H9 (cell line): Measurements from ENCODE around the gene FOXP2. TPM values are rescaled to one million over a fixed set of nuclear protein-coding genes. Genes with fewer than 3 reads are reported as not detected.

ENCODE experiments used
- DNase-seq: peaks from one replicate; pipeline ENCODE4 v3.0.0-alpha.2; 2017
- H2AFZ ChIP-seq: one replicate; pipeline ENCODE4 v1.6.1; 2013; ENCODE audit warnings: mild to moderate bottlenecking, low read length, control low read depth, moderate library complexity
- H2AK5ac ChIP-seq: 2 replicates; pipeline ENCODE4 v1.6.1; 2013; ENCODE audit warnings: low read length, control low read depth, mixed read lengths; ENCODE audit not compliant: insufficient read length
- H2BK120ac ChIP-seq: one replicate; pipeline ENCODE4 v1.6.1; 2013; ENCODE audit warnings: low read depth, mild to moderate bottlenecking, low read length, control low read depth, inconsistent platforms; ENCODE audit not compliant: poor library complexity, severe bottlenecking
- H2BK12ac ChIP-seq: 2 replicates; pipeline ENCODE4 v1.6.1; 2013; ENCODE audit warnings: low read length, control low read depth, mixed read lengths, low read depth; ENCODE audit not compliant: insufficient read length
- H2BK15ac ChIP-seq: 2 replicates; pipeline ENCODE4 v1.6.1; 2013; ENCODE audit warnings: low read depth, low read length, control low read depth
- H2BK20ac ChIP-seq: one replicate; pipeline ENCODE4 v1.6.1; 2013; ENCODE audit warnings: low read depth, mild to moderate bottlenecking, low read length, control low read depth, inconsistent platforms; ENCODE audit not compliant: poor library complexity, severe bottlenecking
- H2BK5ac ChIP-seq: 2 replicates; pipeline ENCODE4 v1.6.1; 2013; ENCODE audit warnings: low read length, control low read depth, mixed read lengths; ENCODE audit not compliant: insufficient read length
- H3K14ac ChIP-seq: 2 replicates; pipeline ENCODE4 v1.6.1; 2013; ENCODE audit warnings: low read length, control low read depth; ENCODE audit not compliant: insufficient read depth
- H3K18ac ChIP-seq: 2 replicates; pipeline ENCODE4 v1.6.1; 2013; ENCODE audit warnings: low read depth, mild to moderate bottlenecking, mixed read lengths, low read length, control low read depth; ENCODE audit not compliant: insufficient read length
- H3K23ac ChIP-seq: 2 replicates; pipeline ENCODE4 v1.6.1; 2013; ENCODE audit warnings: low read length, control low read depth, mixed read lengths, low read depth; ENCODE audit not compliant: insufficient read length
- H3K23me2 ChIP-seq: 2 replicates; pipeline ENCODE4 v1.6.1; 2013; ENCODE audit warnings: low read depth, mild to moderate bottlenecking, mixed read lengths, low read length, control low read depth; ENCODE audit not compliant: insufficient read length, poor library complexity, severe bottlenecking
- H3K27ac ChIP-seq: 2 replicates; pipeline ENCODE4 v1.5.1; 2013; ENCODE audit warnings: low read length, control low read depth, mixed read lengths, low read depth; ENCODE audit not compliant: insufficient read length
- H3K27me3 ChIP-seq: 2 replicates; pipeline ENCODE4 v1.6.1; 2013; ENCODE audit warnings: low read length, control low read depth, inconsistent platforms; ENCODE audit not compliant: insufficient read depth
- H3K4ac ChIP-seq: 2 replicates; pipeline ENCODE4 v1.6.1; 2013; ENCODE audit warnings: low read depth, mild to moderate bottlenecking, control low read depth, inconsistent platforms, low read length, moderate library complexity
- H3K4me1 ChIP-seq: 2 replicates; pipeline ENCODE4 v1.6.1; 2013; ENCODE audit warnings: low read length, control low read depth, inconsistent platforms; ENCODE audit not compliant: insufficient read depth
- H3K4me2 ChIP-seq: 2 replicates; pipeline ENCODE4 v1.6.1; 2013; ENCODE audit warnings: low read length, control low read depth, mixed read lengths; ENCODE audit not compliant: insufficient read length, insufficient read depth
- H3K56ac ChIP-seq: 2 replicates; pipeline ENCODE4 v1.6.1; 2013; ENCODE audit warnings: low read depth, mild to moderate bottlenecking, mixed read lengths, low read length, control low read depth; ENCODE audit not compliant: insufficient read length
- H3K79me1 ChIP-seq: 2 replicates; pipeline ENCODE4 v1.6.1; 2013; ENCODE audit warnings: low read depth, mild to moderate bottlenecking, moderate library complexity, low read length, control low read depth, inconsistent platforms; ENCODE audit not compliant: insufficient read depth, poor library complexity, severe bottlenecking
- H3K79me2 ChIP-seq: 2 replicates; pipeline ENCODE4 v1.6.1; 2013; ENCODE audit warnings: low read length, control low read depth, inconsistent platforms; ENCODE audit not compliant: insufficient read depth
- H3K9ac ChIP-seq: 2 replicates; pipeline ENCODE4 v1.6.1; 2013; ENCODE audit warnings: low read length, control low read depth, mixed read lengths; ENCODE audit not compliant: insufficient read length; ENCODE audit errors: extremely low read depth
- H3K9me3 ChIP-seq: one replicate; pipeline ENCODE4 v1.6.1; 2013; ENCODE audit warnings: low read depth, low read length, inconsistent platforms; ENCODE audit not compliant: control insufficient read depth
- H3T11ph ChIP-seq: one replicate; pipeline ENCODE4 v1.6.1; 2013; ENCODE audit warnings: mild to moderate bottlenecking, low read length, control low read depth, inconsistent platforms
- H4K20me1 ChIP-seq: one replicate; pipeline ENCODE4 v1.6.1; 2013; ENCODE audit not compliant: control insufficient read depth, insufficient read length, insufficient read depth
- H4K5ac ChIP-seq: 2 replicates; pipeline ENCODE4 v1.6.1; 2013; ENCODE audit warnings: low read depth, mild to moderate bottlenecking, mixed read lengths, low read length, control low read depth; ENCODE audit not compliant: insufficient read length
- H4K8ac ChIP-seq: replicated peaks from 2 replicates; pipeline ENCODE4 v1.6.1; 2013; ENCODE audit warnings: low read length, control low read depth, mixed read lengths, low read depth; ENCODE audit not compliant: insufficient read length
- H4K91ac ChIP-seq: 2 replicates; pipeline ENCODE4 v1.6.1; 2013; ENCODE audit warnings: low read depth, mild to moderate bottlenecking, moderate library complexity, mixed read lengths, low read length, control low read depth; ENCODE audit not compliant: insufficient read length
- H3K27ac Mint-ChIP-seq, 3 experiments: 2 replicates in 2 of 3; 3 replicates in 1 of 3; pipeline ENCODE4 v1.8.0; 2020 to 2021; ENCODE audit warnings: mixed read lengths in 3 of 3, mild to moderate bottlenecking in 1 of 3, moderate library complexity in 1 of 3
- H3K27me3 Mint-ChIP-seq: 2 replicates; pipeline ENCODE4 v1.8.0; 2021; ENCODE audit warnings: low read depth, mild to moderate bottlenecking, moderate library complexity, mixed read lengths
- H3K36me3 Mint-ChIP-seq, 3 experiments: 2 replicates in 2 of 3; 3 replicates in 1 of 3; pipeline ENCODE4 v1.8.0; 2020 to 2021; ENCODE audit warnings: low read depth in 3 of 3, mixed read lengths in 3 of 3; ENCODE audit not compliant: insufficient read depth in 1 of 3
- H3K4me1 Mint-ChIP-seq, 2 experiments: 2 replicates each; pipeline ENCODE4 v1.8.0; 2020; ENCODE audit warnings: mixed read lengths in 2 of 2
- H3K4me3 Mint-ChIP-seq, 2 experiments: 2 replicates in 1 of 2; 3 replicates in 1 of 2; pipeline ENCODE4 v1.8.0; 2020 to 2021; ENCODE audit warnings: mild to moderate bottlenecking in 2 of 2, mixed read lengths in 2 of 2, moderate library complexity in 1 of 2
- H3K9me3 Mint-ChIP-seq, 2 experiments: 2 replicates in 1 of 2; 3 replicates in 1 of 2; pipeline ENCODE4 v1.8.0; 2020; ENCODE audit warnings: mild to moderate bottlenecking in 2 of 2, mixed read lengths in 2 of 2, moderate library complexity in 1 of 2
- CTCF ChIP-seq: fragments of 200-600 bp; sonication (generic); conservative IDR thresholded peaks from 3 replicates; pipeline ENCODE4 v1.8.0; 2021; ENCODE audit warnings: antibody characterized with exemption, mild to moderate bottlenecking
- total RNA-seq: library from RNA; stranded (reverse); gene quantifications from 2 replicates; pipeline ENCODE4 v1.2.1, GENCODE V29; 2021

The FOXP2 gene
- total RNA-seq, 1 experiment from 2014 or later: not detected

- no peaks in the 10 kb centered on the region for H3K27me3 ChIP-seq
- no peak overlapping the region for H2BK20ac ChIP-seq
- no peak overlapping the region for H2BK15ac ChIP-seq
- H4K5ac ChIP-seq: no peak overlapping the region
- no peaks in the 10 kb centered on the region for H3K9me3 Mint-ChIP-seq
- no peak overlapping the region for H3K56ac ChIP-seq
- no peaks in the 10 kb centered on the region for H3K79me1 ChIP-seq
- no peak overlapping the region for H2AFZ ChIP-seq
- H3K4me1 ChIP-seq: no peaks in the 10 kb centered on the region
- no peak overlapping the region for H2BK12ac ChIP-seq
- no peak overlapping the region for H3K4ac ChIP-seq
- H3K9ac ChIP-seq: no peak overlapping the region
- H3K18ac ChIP-seq: no peak overlapping the region
- H2BK5ac ChIP-seq: no peak overlapping the region
- H3K79me2 ChIP-seq: no peaks in the 10 kb centered on the region
- no peak overlapping the region for H2AK5ac ChIP-seq
- no peak for DNase-seq
- TF ChIP-seq CTCF: peak; percentile 42; the same call in 2 of the 3 replicates
- H3K36me3 Mint-ChIP-seq: no peaks in the 10 kb centered on the region
- no peak overlapping the region for H4K91ac ChIP-seq
- no peak overlapping the region for H3K27ac Mint-ChIP-seq
- H3K4me3 Mint-ChIP-seq: no peak overlapping the region
- H4K8ac ChIP-seq: no peak overlapping the region
- H3K23me2 ChIP-seq: no peaks in the 10 kb centered on the region
- no peak overlapping the region for H3K4me2 ChIP-seq
- H3K27ac ChIP-seq: no peak overlapping the region
- no peak overlapping the region for H3K14ac ChIP-seq
- H4K20me1 ChIP-seq: no peaks in the 10 kb centered on the region
- H3K9me3 ChIP-seq: no peaks in the 10 kb centered on the region
- H3K27me3 Mint-ChIP-seq: no peaks in the 10 kb centered on the region
- H2BK120ac ChIP-seq: no peak overlapping the region
- H3T11ph ChIP-seq: no peak overlapping the region
- no peak overlapping the region for H3K23ac ChIP-seq
- peaks cover 6 to 9% of the 10 kb centered on the region in 2 experiments for H3K4me1 Mint-ChIP-seq
These were observed 125.0 kb downstream of the FOXP2 start for GRCh38 chr7:114539575-114539974.
